CD14-positive monocyte (primary cell): ENCODE measurements around the gene JARID2. TPM values are rescaled to one million over a fixed set of nuclear protein-coding genes. Genes with fewer than 3 reads are reported as not detected.

Experiments
- DNase-seq, 3 donors: peaks; one replicate each; pipeline ENCODE4 v3.0.0-alpha.2; 2011 to 2022
- H2AFZ ChIP-seq: 2 replicates; pipeline ENCODE4 v1.6.0; 2012; ENCODE audit warnings: mild to moderate bottlenecking, low read depth, low read length, inconsistent platforms; ENCODE audit not compliant: insufficient read depth, poor library complexity, severe bottlenecking
- H3K27ac ChIP-seq, 2 donors: 1 replicate in 1 of 2; 2 replicates in 1 of 2; pipeline ENCODE4 v1.5.1; 2012 to 2013; ENCODE audit warnings: low read length in 2 of 2, control low read depth in 1 of 2, inconsistent platforms in 1 of 2, low read depth in 1 of 2, mild to moderate bottlenecking in 1 of 2
- H3K27me3 ChIP-seq, 2 donors: one replicate each; pipeline versions ENCODE4 v1.6.0 to v1.6.1; 2011 to 2013; ENCODE audit warnings: low read length in 2 of 2; ENCODE audit not compliant: control insufficient read depth in 2 of 2, insufficient read depth in 2 of 2
- H3K36me3 ChIP-seq, 2 donors: replicated peaks in 1 of 2; 1 replicate in 1 of 2; 2 replicates in 1 of 2; pipeline versions ENCODE4 v1.5.1 to v1.6.1; 2012 to 2013; ENCODE audit warnings: low read length in 2 of 2, control low read depth in 1 of 2, inconsistent platforms in 1 of 2, mild to moderate bottlenecking in 1 of 2; ENCODE audit not compliant: insufficient read depth in 2 of 2, control insufficient read depth in 1 of 2
- H3K4me1 ChIP-seq, 2 donors: 1 replicate in 1 of 2; 2 replicates in 1 of 2; pipeline versions ENCODE4 v1.5.1 to v1.6.1; 2012 to 2013; ENCODE audit warnings: low read length in 2 of 2, control low read depth in 1 of 2, inconsistent platforms in 1 of 2, mild to moderate bottlenecking in 1 of 2, moderate library complexity in 1 of 2; ENCODE audit not compliant: insufficient read depth in 2 of 2, control insufficient read depth in 1 of 2
- H3K4me2 ChIP-seq: replicated peaks from 2 replicates; pipeline ENCODE3; 2012; ENCODE audit warnings: low read length, moderate library complexity, mild to moderate bottlenecking; ENCODE audit not compliant: poor library complexity, severe bottlenecking; ENCODE audit errors: extremely low read depth
- H3K4me3 ChIP-seq, 3 experiments: fragments of 200-600 bp in 1 of 3; sonication (generic) in 1 of 3; replicated peaks in 1 of 3; 1 replicate in 2 of 3; 2 replicates in 1 of 3; pipeline ENCODE4 v1.5.1; 2011 to 2013; ENCODE audit warnings: low read length in 3 of 3, mild to moderate bottlenecking in 3 of 3, control low read depth in 2 of 3, low read depth in 2 of 3, inconsistent platforms in 1 of 3, moderate library complexity in 1 of 3
- H3K79me2 ChIP-seq: 2 replicates; pipeline ENCODE4 v1.6.0; 2012; ENCODE audit warnings: mild to moderate bottlenecking, control low read depth, inconsistent platforms, low read length, moderate library complexity; ENCODE audit not compliant: insufficient read depth
- H3K9ac ChIP-seq: 2 replicates; pipeline ENCODE4 v1.6.0; 2017; ENCODE audit warnings: low read length, mild to moderate bottlenecking; ENCODE audit not compliant: insufficient read depth, poor library complexity, severe bottlenecking
- H3K9me3 ChIP-seq, 2 donors: replicated peaks in 1 of 2; 1 replicate in 1 of 2; 2 replicates in 1 of 2; pipeline versions ENCODE4 v1.5.1 to v1.6.1; 2012 to 2013; ENCODE audit warnings: low read length in 2 of 2, control low read depth in 1 of 2; ENCODE audit not compliant: control insufficient read depth in 1 of 2, insufficient read depth in 1 of 2
- H4K20me1 ChIP-seq: 2 replicates; pipeline ENCODE4 v1.6.0; 2012; ENCODE audit warnings: mild to moderate bottlenecking, low read length, control low read depth, moderate library complexity; ENCODE audit not compliant: insufficient read depth
- H3K27ac Mint-ChIP-seq, 7 donors: one replicate each; pipeline ENCODE4 v1.8.0; 2020; ENCODE audit warnings: mild to moderate bottlenecking in 7 of 7, mixed read lengths in 7 of 7, moderate library complexity in 6 of 7, inconsistent platforms in 2 of 7
- H3K27me3 Mint-ChIP-seq, 3 donors: one replicate each; pipeline ENCODE4 v1.8.0; 2021 to 2022; ENCODE audit warnings: low read depth in 3 of 3, mild to moderate bottlenecking in 3 of 3, mixed read lengths in 3 of 3, moderate library complexity in 3 of 3, inconsistent platforms in 1 of 3
- H3K36me3 Mint-ChIP-seq, 2 donors: one replicate each; pipeline ENCODE4 v1.8.0; 2020; ENCODE audit warnings: mixed read lengths in 2 of 2, inconsistent platforms in 1 of 2, mild to moderate bottlenecking in 1 of 2
- H3K4me1 Mint-ChIP-seq: one replicate; pipeline ENCODE4 v1.8.0; 2020; ENCODE audit warnings: mild to moderate bottlenecking, mixed read lengths
- H3K4me3 Mint-ChIP-seq, 2 donors: one replicate each; pipeline ENCODE4 v1.8.0; 2020; ENCODE audit warnings: mild to moderate bottlenecking in 2 of 2, mixed read lengths in 2 of 2, moderate library complexity in 1 of 2
- H3K9me3 Mint-ChIP-seq, 7 donors: one replicate each; pipeline ENCODE4 v1.8.0; 2020 to 2022; ENCODE audit warnings: mixed read lengths in 7 of 7, mild to moderate bottlenecking in 6 of 7, moderate library complexity in 6 of 7, inconsistent platforms in 2 of 7
- CTCF ChIP-seq: fragments of 200-600 bp; IDR thresholded peaks from one replicate; pipeline ENCODE4 v1.8.0; 2022; ENCODE audit warnings: antibody characterized with exemption, mild to moderate bottlenecking
- WGBS: methylation state at CpG from one replicate; pipeline ENCODE4 v1.1.5; 2013; ENCODE audit warnings: missing lambda C conversion rate; ENCODE audit not compliant: insufficient coverage; 5-methylcytosine and 5-hydroxymethylcytosine counted together
- intact Hi-C, 2 donors: fragments of 100-400 bp; cut with micrococcal nuclease; formaldehyde crosslinking; loops; one replicate each; pipeline versions ENCODE4 v1.15.0 to v1.15.1; 2023
- polyA plus RNA-seq, 3 donors: library from polyadenylated mRNA; depleted of rRNA in 1 of 3; unstranded in 2 of 3; stranded (reverse) in 1 of 3; fragments of 300-500 nt in 2 of 3; fragments of >200 nt in 1 of 3; fragmentation: Illumina TruSeq in 2 of 3; gene quantifications; 1 replicate in 2 of 3; 2 replicates in 1 of 3; pipeline ENCODE4 v1.2.3, GENCODE V29; 2012 to 2021

JARID2 gene
- polyA plus RNA-seq, 3 donors = 6.8 to 17.5 (median 12.5) TPM

- peaks cover 100% of the 10 kb centered on the region for H4K20me1 ChIP-seq
- intact Hi-C loops = no loop called here
- peak; percentile 40 to 58 (median 53) for DNase-seq
- H3K4me1 Mint-ChIP-seq = peaks cover 95% of the 10 kb centered on the region
- H3K36me3 ChIP-seq = peaks cover 0 to 4% of the 10 kb centered on the region in 2 donors
- TF ChIP-seq CTCF = no peak
- H3K79me2 ChIP-seq = peaks cover 100% of the 10 kb centered on the region
- peak overlapping the region; percentile 20 for H3K9ac ChIP-seq
- H3K27ac Mint-ChIP-seq = peak overlapping the region; percentile 72 to 90 (median 87)
- H3K4me3 Mint-ChIP-seq = peak overlapping the region; percentile 70 to 72
- no peaks in the 10 kb centered on the region for H3K9me3 ChIP-seq
- 10% methylated on average over 4 of the region's 11 CpGs for WGBS
- peak overlapping the region; percentile 65 for H3K4me2 ChIP-seq
- no peaks in the 10 kb centered on the region for H3K9me3 Mint-ChIP-seq
- no peak overlapping the region for H2AFZ ChIP-seq
- H3K27ac ChIP-seq = peak overlapping the region; percentile 3 to 73
- H3K36me3 Mint-ChIP-seq = peaks cover 42 to 48% of the 10 kb centered on the region in 2 donors
- no peaks in the 10 kb centered on the region for H3K27me3 ChIP-seq
- H3K4me3 ChIP-seq = peak overlapping the region in 2 of 3 experiments; percentile 4 to 66
- H3K4me1 ChIP-seq = peaks cover 64 to 78% of the 10 kb centered on the region in 2 donors
- H3K27me3 Mint-ChIP-seq = peaks cover 0 to 3% (median 0%) of the 10 kb centered on the region in 3 donors
Measured at GRCh38 chr6:15266423-15266996, 20.6 kb downstream of the JARID2 start.

- Histone ChIP-seq H3K27me3 (no peaks in the 10 kb centered on the region), H3K27ac (peak overlapping the region in 1 of 2 donors; percentile 73), H3K4me3 (peak overlapping the region in 1 of 3 experiments; percentile 66), H3K4me1 (peaks cover 64 to 71% of the 10 kb centered on the region in 2 donors), H4K20me1 (peaks cover 100% of the 10 kb centered on the region), H3K9ac (no peak overlapping the region), H3K4me2 (peak overlapping the region; percentile 65), H2AFZ (no peak overlapping the region), H3K79me2 (peaks cover 100% of the 10 kb centered on the region), H3K9me3 (no peaks in the 10 kb centered on the region), H3K36me3 (peaks cover 0 to 4% of the 10 kb centered on the region in 2 donors)
- H3K27ac Mint-ChIP-seq = peak overlapping the region in 6 of 7 donors; percentile 70 to 90 (median 85)
- intact Hi-C loops = no loop called here
- no peaks in the 10 kb centered on the region for H3K9me3 Mint-ChIP-seq
- no peak for DNase-seq
- TF ChIP-seq CTCF = no peak
- H3K4me3 Mint-ChIP-seq = peak overlapping the region in 1 of 2 donors; percentile 60
- H3K36me3 Mint-ChIP-seq = peaks cover 38 to 45% of the 10 kb centered on the region in 2 donors
- peaks cover 95% of the 10 kb centered on the region for H3K4me1 Mint-ChIP-seq
- peaks cover 0 to 3% (median 0%) of the 10 kb centered on the region in 3 donors for H3K27me3 Mint-ChIP-seq
- WGBS = 33% methylated on average over 1 of the region's 2 CpGs
Measured at GRCh38 chr6:15267221-15267620, 21.4 kb downstream of the JARID2 start.
